Ovary (tissue), 9 donors: ENCODE results near the gene CHCHD1. TPM values are rescaled to one million over a fixed set of nuclear protein-coding genes. Genes with fewer than 3 reads are reported as not detected.
A peak's percentile ranks its signal among the peaks of the same experiment; 100 is the strongest.

Experiments
- DNase-seq, 5 donors: peaks; one replicate each; pipeline ENCODE4 v3.0.0-alpha.2; 2019 to 2020
- H3K27ac ChIP-seq, 2 donors: fragments of 200-600 bp; one replicate each; pipeline versions ENCODE4 v1.5.1 to v1.8.0; 2019 to 2022
- H3K27me3 ChIP-seq: fragments of 200-600 bp; one replicate; pipeline ENCODE4 v1.8.0; 2022
- H3K36me3 ChIP-seq: fragments of 200-600 bp; sonication (generic); one replicate; pipeline ENCODE4 v1.5.1; 2019
- H3K4me1 ChIP-seq: one replicate; pipeline ENCODE4 v1.8.1; 2013; ENCODE audit warnings: mild to moderate bottlenecking, moderate library complexity; ENCODE audit not compliant: insufficient read depth
- H3K4me3 ChIP-seq: fragments of 200-600 bp; sonication (generic); one replicate; pipeline ENCODE4 v1.5.1; 2017
- H3K9me3 ChIP-seq, 2 donors: fragments of 200-600 bp in 1 of 2; sonication (generic) in 1 of 2; one replicate each; pipeline versions ENCODE4 v1.5.1 to v1.8.1; 2013 to 2019; ENCODE audit warnings: mild to moderate bottlenecking in 1 of 2, moderate library complexity in 1 of 2
- CTCF ChIP-seq, 3 donors: fragments of 450-650 bp in 2 of 3; fragments of 200-600 bp in 1 of 3; IDR thresholded peaks; one replicate each; pipeline versions ENCODE4 v1.5.1 to v1.8.0; 2016 to 2022; ENCODE audit warnings: antibody characterized with exemption in 3 of 3, mild to moderate bottlenecking in 1 of 3
- EP300 ChIP-seq: sonication (generic); formaldehyde crosslinking; IDR thresholded peaks from one replicate; pipeline ENCODE4 v1.6.1; 2017; ENCODE audit warnings: antibody characterized with exemption
- POLR2A ChIP-seq: fragments of 450-650 bp; IDR thresholded peaks from one replicate; pipeline ENCODE4 v1.6.1; 2017; ENCODE audit warnings: antibody characterized with exemption, mild to moderate bottlenecking, moderate library complexity
- WGBS, 3 donors: extraction: QIAGEN DNeasy Blood & Tissue Kit in 1 of 3; methylation state at CpG; one replicate each; pipeline versions ENCODE4 v1.1.5 to v1.1.7; 2013 to 2017; 5-methylcytosine and 5-hydroxymethylcytosine counted together
- intact Hi-C, 4 donors: fragments of 100-400 bp; cut with DNase I; formaldehyde crosslinking; loops; one replicate each; pipeline versions ENCODE4 v1.11.0 to v1.15.1; 2022 to 2023
- polyA plus RNA-seq, 2 donors: library from polyadenylated mRNA; stranded (reverse); fragments of 200-250 nt in 1 of 2; fragments of 350-450 nt in 1 of 2; fragmentation: Illumina TruSeq in 1 of 2; extraction: RNeasy Lipid Tissue Mini Kit (QIAGEN cat#74804) in 1 of 2; gene quantifications; one replicate each; pipeline ENCODE4 v1.2.3, GENCODE V29; 2013 to 2014
- total RNA-seq, 7 donors: library from RNA; depleted of rRNA in 2 of 7; stranded (reverse); fragments of >200 nt in 2 of 7; fragmentation: NEBNext Ultra II Directional in 3 of 7; extraction: Animal tissue kit (Norgen Biotek cat#: 25700) in 3 of 7; gene quantifications; one replicate each; pipeline versions ENCODE4 v1.1.0 to v1.2.4, GENCODE V29; 2016 to 2023
- donor health status: DM: no; HTN: no; CAD: no; lungs with moderate emphysema.
- donor health status: DM: no; HTN: no; CAD: no.
- donor health status: Bipolar disorder and iron deficiency.
- donor health status: DM: yes; HTN: yes; CAD: no.
- donor health status: DM: no; HTN: no; CAD: no.
- donor health status: DM: yes; HTN: yes; CAD: no.

CHCHD1 gene
- total and polyA plus RNA-seq, 9 donors = 12.5 to 33.4 (median 18.0) TPM

GRCh38 chr10:73771722-73772280 is 10.0 kb upstream of the CHCHD1 start:
- 12 to 14% (median 12%) methylated on average over 17 of the region's 17 CpGs for WGBS, 3 donors
- DNase-seq = peak; percentile 90 to 94 (median 93)

GRCh38 chr10:73772281-73773151 is 9.3 kb upstream of the CHCHD1 start:
- H3K36me3 ChIP-seq = no peaks in the 10 kb centered on the region
- TF ChIP-seq CTCF (IDR thresholded peaks at IDR 0.05) (peak in 1 of 3 donors; percentile 18), POLR2A (peak; percentile 71), EP300 (peak; percentile 17)
- H3K4me3 ChIP-seq = peak overlapping the region; percentile 77
- peak overlapping the region; percentile 88 to 97 for H3K27ac ChIP-seq
- intact Hi-C loops = no loop called here
- peaks cover 3% of the 10 kb centered on the region for H3K4me1 ChIP-seq
- H3K27me3 ChIP-seq = no peaks in the 10 kb centered on the region
- DNase-seq = peak; percentile 68 to 87 (median 77)
- no peaks in the 10 kb centered on the region for H3K9me3 ChIP-seq
- WGBS, 3 donors = 1% methylated on average over 51 to 101 of the region's 101 CpGs

More at GRCh38 chr10:73771722-73772280, 10.0 kb upstream of the CHCHD1 start:
- H3K4me3 ChIP-seq = peak overlapping the region; percentile 77
- no peak for TF ChIP-seq EP300
- TF ChIP-seq POLR2A = no peak
- no peak for TF ChIP-seq CTCF (IDR thresholded peaks at IDR 0.05)
- peak overlapping the region; percentile 88 to 97 for H3K27ac ChIP-seq
- no peaks in the 10 kb centered on the region for H3K27me3 ChIP-seq
- intact Hi-C loops = no loop called here
- no peaks in the 10 kb centered on the region for H3K9me3 ChIP-seq
- H3K36me3 ChIP-seq = no peaks in the 10 kb centered on the region
- peaks cover 3% of the 10 kb centered on the region for H3K4me1 ChIP-seq

DNA sequence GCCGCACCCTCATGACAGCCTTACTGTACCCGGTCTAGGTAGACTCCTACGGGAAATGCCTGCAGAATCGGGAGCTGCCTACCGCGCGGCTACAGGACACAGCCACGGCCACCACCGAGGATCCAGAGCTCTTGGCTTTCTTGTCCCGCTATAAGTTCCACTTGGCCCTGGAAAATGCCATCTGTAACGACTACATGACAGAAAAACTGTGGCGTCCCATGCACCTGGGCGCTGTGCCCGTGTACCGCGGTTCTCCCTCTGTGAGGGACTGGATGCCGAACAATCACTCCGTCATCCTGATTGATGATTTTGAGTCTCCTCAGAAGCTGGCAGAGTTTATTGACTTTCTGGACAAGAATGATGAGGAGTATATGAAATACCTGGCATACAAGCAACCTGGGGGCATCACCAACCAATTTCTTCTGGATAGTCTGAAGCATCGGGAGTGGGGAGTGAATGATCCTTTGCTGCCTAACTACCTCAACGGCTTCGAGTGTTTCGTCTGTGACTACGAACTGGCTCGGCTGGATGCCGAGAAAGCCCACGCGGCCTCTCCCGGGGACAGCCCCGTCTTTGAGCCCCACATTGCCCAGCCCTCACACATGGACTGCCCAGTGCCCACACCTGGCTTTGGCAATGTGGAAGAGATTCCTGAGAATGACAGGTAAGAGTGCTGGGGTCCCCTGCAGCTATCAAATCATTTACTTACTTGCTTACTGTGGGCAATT is 8.5 kb upstream of the CHCHD1 start:
- DNase-seq = no peak
- H3K4me1 ChIP-seq = peaks cover 3% of the 10 kb centered on the region
- no peaks in the 10 kb centered on the region for H3K27me3 ChIP-seq
- 2 to 3% (median 2%) methylated on average over 29 of the region's 29 CpGs for WGBS, 3 donors
- no peaks in the 10 kb centered on the region for H3K9me3 ChIP-seq
- TF ChIP-seq CTCF (IDR thresholded peaks at IDR 0.05) = no peak
- no peak for TF ChIP-seq EP300
- TF ChIP-seq POLR2A = no peak
- intact Hi-C loops = no loop called here
- H3K36me3 ChIP-seq = no peaks in the 10 kb centered on the region
- H3K27ac ChIP-seq = peak overlapping the region; percentile 88 to 97
- peak overlapping the region; percentile 77 for H3K4me3 ChIP-seq

GRCh38 chr10:73774637-73775036 is 7.2 kb upstream of the CHCHD1 start:
- no peaks in the 10 kb centered on the region for H3K9me3 ChIP-seq
- intact Hi-C loops = no loop called here
- 17 to 50% (median 27%) methylated on average over 5 of the region's 5 CpGs for WGBS, 3 donors
- no peak overlapping the region for H3K4me3 ChIP-seq
- H3K36me3 ChIP-seq = no peaks in the 10 kb centered on the region
- no peak for DNase-seq
- H3K27ac ChIP-seq = no peak overlapping the region
- TF ChIP-seq EP300 (no peak), CTCF (IDR thresholded peaks at IDR 0.05) (no peak), POLR2A (no peak)
- H3K4me1 ChIP-seq = peaks cover 3% of the 10 kb centered on the region
- no peaks in the 10 kb centered on the region for H3K27me3 ChIP-seq
